Neural cell (in vitro differentiated cells): Measurements from ENCODE around the gene ELANE.

Experiments used
- MXI1 ChIP-seq: fragments of 450-650 bp; conservative IDR thresholded peaks from 2 replicates; pipeline ENCODE4 v1.6.1; 2014; ENCODE audit warnings: antibody characterized with exemption, mild to moderate bottlenecking; ENCODE audit not compliant: poor library complexity, severe bottlenecking
- RAD21 ChIP-seq: fragments of 450-650 bp; conservative IDR thresholded peaks from 2 replicates; pipeline ENCODE4 v1.6.1; 2014; ENCODE audit warnings: antibody characterized with exemption, mild to moderate bottlenecking, moderate library complexity
- TF ChIP-seq, protein P1 (sequence below): fragments of 450-650 bp; IDR thresholded peaks from 2 replicates; pipeline ENCODE4 v1.5.1; 2014; ENCODE audit warnings: antibody characterized with exemption, mild to moderate bottlenecking, moderate library complexity; ENCODE audit not compliant: poor library complexity, severe bottlenecking

DNA sequence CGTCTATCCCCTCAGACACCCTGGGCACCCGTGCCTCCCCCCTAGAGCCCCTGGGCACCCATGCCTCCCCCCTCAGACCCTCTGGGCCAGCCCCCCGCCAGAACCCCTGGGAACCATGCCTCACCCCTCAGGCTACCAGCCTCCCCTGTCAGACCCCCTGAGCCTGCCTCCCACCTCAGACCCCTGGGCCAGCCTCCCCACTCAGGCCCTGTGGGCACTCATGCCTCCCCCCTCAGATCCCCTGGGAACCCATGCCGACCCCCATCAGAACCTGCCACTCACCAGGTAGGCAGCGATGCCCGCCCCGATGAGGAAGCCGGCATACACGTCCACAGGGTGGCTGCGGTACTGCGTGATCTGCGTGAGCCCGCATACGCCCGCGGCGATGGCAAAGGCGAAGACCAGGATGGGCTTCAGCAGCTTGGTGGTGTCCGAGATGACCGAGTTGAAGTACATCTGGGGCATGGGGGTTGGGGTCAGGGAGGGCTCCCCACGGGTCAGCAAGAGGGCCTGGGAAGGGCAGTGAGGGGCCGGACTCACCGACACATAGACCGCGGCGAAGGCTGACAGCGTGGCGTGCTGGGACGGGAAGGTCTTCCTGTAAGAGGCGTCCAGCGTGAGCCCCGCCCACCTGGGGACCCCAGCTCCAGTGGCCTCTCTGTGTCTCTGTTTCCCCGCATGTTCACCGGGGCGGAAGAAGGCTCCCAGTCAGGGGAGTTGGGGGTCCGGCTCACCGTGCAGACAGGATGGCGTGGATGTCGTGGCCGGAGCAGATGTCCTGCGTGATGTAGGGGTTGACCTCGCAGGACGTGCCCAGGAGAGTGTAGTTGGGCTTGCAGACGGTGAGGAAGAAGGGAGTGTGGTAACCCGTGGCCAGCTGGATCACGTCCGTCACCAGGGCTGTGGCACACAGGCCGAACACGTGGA lies 37.7 kb upstream of the ELANE start:
- TF ChIP-seq, protein P1, sequence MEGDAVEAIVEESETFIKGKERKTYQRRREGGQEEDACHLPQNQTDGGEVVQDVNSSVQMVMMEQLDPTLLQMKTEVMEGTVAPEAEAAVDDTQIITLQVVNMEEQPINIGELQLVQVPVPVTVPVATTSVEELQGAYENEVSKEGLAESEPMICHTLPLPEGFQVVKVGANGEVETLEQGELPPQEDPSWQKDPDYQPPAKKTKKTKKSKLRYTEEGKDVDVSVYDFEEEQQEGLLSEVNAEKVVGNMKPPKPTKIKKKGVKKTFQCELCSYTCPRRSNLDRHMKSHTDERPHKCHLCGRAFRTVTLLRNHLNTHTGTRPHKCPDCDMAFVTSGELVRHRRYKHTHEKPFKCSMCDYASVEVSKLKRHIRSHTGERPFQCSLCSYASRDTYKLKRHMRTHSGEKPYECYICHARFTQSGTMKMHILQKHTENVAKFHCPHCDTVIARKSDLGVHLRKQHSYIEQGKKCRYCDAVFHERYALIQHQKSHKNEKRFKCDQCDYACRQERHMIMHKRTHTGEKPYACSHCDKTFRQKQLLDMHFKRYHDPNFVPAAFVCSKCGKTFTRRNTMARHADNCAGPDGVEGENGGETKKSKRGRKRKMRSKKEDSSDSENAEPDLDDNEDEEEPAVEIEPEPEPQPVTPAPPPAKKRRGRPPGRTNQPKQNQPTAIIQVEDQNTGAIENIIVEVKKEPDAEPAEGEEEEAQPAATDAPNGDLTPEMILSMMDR = no peak
- no peak for TF ChIP-seq MXI1
- TF ChIP-seq RAD21 = no peak
